GM12865 (cell line): Measurements from ENCODE around the gene STX5.

Experiments used
- DNase-seq: peaks from one replicate; pipeline ENCODE4 v3.0.0; 2010; ENCODE audit warnings: low read depth
- H3K4me3 ChIP-seq: 2 replicates; pipeline ENCODE4 v1.5.1; 2011; ENCODE audit warnings: mild to moderate bottlenecking, low read depth, low read length, control low read depth
- TF ChIP-seq, protein P1 (sequence below): IDR thresholded peaks from 2 replicates; pipeline ENCODE4 v1.5.1; 2011; ENCODE audit warnings: low read length, control low read depth, low read depth, inconsistent platforms; ENCODE audit not compliant: insufficient read depth; ENCODE audit errors: missing control alignments

The STX5 gene

GRCh38 chr11:62853279-62853965 lies 21.6 kb upstream of the STX5 start:
- peak overlapping the region; percentile 98 for H3K4me3 ChIP-seq

DNA sequence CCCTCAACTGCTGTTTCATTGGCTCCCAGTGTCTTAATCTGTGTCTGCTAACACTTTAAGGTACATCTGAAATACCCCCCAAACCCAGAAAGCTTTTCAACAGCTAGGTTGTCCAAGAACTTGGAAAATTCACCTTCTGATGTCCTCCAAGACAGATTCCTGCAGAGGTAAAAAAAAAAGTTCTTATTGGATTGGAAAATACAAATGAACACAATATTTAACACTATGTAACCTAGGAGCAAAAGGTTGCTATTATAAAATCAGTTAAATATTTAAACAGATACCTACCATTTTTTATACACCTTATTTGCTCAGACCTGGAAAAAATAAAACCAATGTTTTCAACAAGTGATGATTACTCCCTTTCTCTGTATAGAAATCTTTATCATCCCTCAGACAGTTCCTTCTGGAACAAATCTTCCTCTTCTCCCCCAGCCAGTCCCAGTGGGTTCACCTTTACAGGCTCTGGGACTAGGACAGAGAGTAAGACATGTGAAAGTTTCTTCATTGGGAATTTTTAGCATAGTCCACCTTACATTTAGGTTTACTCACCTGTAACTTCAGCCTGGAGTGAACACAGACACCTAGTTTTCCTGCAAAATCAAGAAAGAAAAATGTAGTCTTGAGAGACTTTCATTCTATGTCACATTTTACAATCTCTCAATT lies 20.8 kb upstream of the STX5 start:
- H3K4me3 ChIP-seq: peak overlapping the region; percentile 98
- TF ChIP-seq, protein P1, sequence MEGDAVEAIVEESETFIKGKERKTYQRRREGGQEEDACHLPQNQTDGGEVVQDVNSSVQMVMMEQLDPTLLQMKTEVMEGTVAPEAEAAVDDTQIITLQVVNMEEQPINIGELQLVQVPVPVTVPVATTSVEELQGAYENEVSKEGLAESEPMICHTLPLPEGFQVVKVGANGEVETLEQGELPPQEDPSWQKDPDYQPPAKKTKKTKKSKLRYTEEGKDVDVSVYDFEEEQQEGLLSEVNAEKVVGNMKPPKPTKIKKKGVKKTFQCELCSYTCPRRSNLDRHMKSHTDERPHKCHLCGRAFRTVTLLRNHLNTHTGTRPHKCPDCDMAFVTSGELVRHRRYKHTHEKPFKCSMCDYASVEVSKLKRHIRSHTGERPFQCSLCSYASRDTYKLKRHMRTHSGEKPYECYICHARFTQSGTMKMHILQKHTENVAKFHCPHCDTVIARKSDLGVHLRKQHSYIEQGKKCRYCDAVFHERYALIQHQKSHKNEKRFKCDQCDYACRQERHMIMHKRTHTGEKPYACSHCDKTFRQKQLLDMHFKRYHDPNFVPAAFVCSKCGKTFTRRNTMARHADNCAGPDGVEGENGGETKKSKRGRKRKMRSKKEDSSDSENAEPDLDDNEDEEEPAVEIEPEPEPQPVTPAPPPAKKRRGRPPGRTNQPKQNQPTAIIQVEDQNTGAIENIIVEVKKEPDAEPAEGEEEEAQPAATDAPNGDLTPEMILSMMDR: no peak
- DNase-seq: no peak

More at GRCh38 chr11:62853279-62853965, 21.6 kb upstream of the STX5 start:
- DNase-seq: no peak
- TF ChIP-seq, protein P1: no peak

GRCh38 chr11:62851807-62852522 lies 20.1 kb upstream of the STX5 start:
- DNase-seq: peak; percentile 41
- TF ChIP-seq, protein P1: no peak
- H3K4me3 ChIP-seq: no peak overlapping the region

GRCh38 chr11:62850911-62851806 lies 19.3 kb upstream of the STX5 start:
- DNase-seq: peak; percentile 66
- TF ChIP-seq, protein P1: no peak
- H3K4me3 ChIP-seq: no peak overlapping the region

DNA sequence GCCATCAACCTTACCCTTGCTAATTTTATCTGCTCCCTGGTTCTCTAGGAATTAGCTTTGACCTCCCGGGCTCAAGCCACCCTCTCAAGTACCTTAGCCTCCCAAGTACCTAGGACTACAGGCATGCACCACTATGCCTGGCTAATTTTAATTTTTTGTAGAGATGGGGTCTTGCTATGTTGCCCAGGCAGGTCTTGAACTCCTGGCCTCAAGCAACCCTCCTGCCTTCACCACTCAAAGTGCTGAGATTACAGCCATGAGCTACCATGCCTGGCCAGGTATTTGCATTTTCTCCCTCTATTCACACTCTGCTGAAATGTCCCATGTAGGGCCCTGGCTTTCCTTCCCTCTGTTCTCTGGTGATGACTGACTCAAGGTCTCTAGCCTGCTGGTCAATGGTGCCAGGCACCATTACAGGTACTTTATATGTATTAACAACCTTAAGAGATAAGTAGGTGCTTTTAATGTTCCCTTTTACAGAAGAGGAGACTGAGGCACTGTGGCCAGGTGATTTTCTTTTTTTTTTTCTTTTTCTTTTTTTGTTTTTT lies 16.0 kb upstream of the STX5 start:
- TF ChIP-seq, protein P1: no peak
- no peak for DNase-seq
- H3K4me3 ChIP-seq: no peak overlapping the region

DNA sequence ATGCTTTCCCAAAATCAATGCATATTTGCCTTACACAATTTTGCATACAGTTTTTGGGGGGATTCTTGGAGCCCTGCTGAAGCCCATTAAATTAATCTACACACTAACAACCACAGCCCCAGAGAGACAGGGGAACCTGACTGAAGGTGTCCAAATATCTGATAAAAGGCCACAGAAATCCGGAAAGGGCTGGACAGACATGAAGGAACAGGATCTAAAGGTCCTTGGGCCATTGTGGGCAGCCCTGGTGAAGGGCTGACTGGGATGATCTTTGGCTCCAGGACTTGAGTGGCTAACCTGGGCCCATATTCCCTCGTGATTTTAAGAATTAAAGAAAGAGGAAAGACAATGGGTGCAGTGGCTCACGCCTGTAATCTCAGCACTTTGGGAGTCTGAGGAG lies 14.3 kb upstream of the STX5 start:
- no peak overlapping the region for H3K4me3 ChIP-seq

More for the DNA sequence above, 14.3 kb upstream of the STX5 start:
- no peak for DNase-seq
- TF ChIP-seq, protein P1: no peak
